GM23338 (cell line): Measurements from ENCODE around the gene MBD5. TPM values are rescaled to one million over a fixed set of nuclear protein-coding genes. Genes with fewer than 3 reads are reported as not detected.

ENCODE experiments used
- CREB1 ChIP-seq: fragments of 250-450 bp; sonication (Bioruptor Pico); IDR thresholded peaks from 2 replicates; pipeline ENCODE4 v1.5.0; 2020; ENCODE audit warnings: low read depth, mild to moderate bottlenecking, moderate library complexity
- EZH2 ChIP-seq: fragments of 200-600 bp; sonication (generic); IDR thresholded peaks from one replicate; pipeline ENCODE4 v1.8.0; 2017; ENCODE audit warnings: antibody characterized with exemption, mild to moderate bottlenecking, low read depth; ENCODE audit not compliant: unreplicated experiment
- JUNB ChIP-seq: IDR thresholded peaks from one replicate; pipeline ENCODE4 v1.6.1; 2016; ENCODE audit warnings: antibody characterized with exemption; ENCODE audit not compliant: unreplicated experiment
- POLR2AphosphoS5 ChIP-seq: IDR thresholded peaks from 2 replicates; pipeline ENCODE4 v1.6.1; 2016; ENCODE audit warnings: antibody characterized with exemption, low read depth
- STAT1 ChIP-seq: IDR thresholded peaks from one replicate; pipeline ENCODE4 v1.6.1; 2016; ENCODE audit warnings: antibody characterized with exemption; ENCODE audit not compliant: unreplicated experiment
- polyA plus RNA-seq: library from polyadenylated mRNA; unstranded; fragments of >200 nt; fragmentation: Nextera tagmentation; extraction: Ambion mirVana; gene quantifications from 2 replicates; pipeline ENCODE4 v1.2.1, GENCODE V29; 2016
- total RNA-seq: library from RNA; depleted of rRNA; stranded (reverse); fragments of >200 nt; shearing (Covaris generic); gene quantifications from 2 replicates; pipeline ENCODE4 v1.2.3, GENCODE V29; 2014
- TF ChIP-seq, protein P1 (sequence below): fragments of 250-450 bp; sonication (Bioruptor Pico); IDR thresholded peaks from 2 replicates; pipeline ENCODE4 v1.5.0; 2020; ENCODE audit warnings: mild to moderate bottlenecking, moderate library complexity
- TF ChIP-seq, protein P2 (sequence below): IDR thresholded peaks from 2 replicates; pipeline ENCODE4 v1.6.1; 2016; ENCODE audit warnings: antibody characterized with exemption
- TF ChIP-seq, protein P3 (sequence below): IDR thresholded peaks from one replicate; pipeline ENCODE4 v1.6.1; 2018; ENCODE audit warnings: antibody characterized with exemption; ENCODE audit not compliant: unreplicated experiment
- TF ChIP-seq, protein P4 (sequence below), 2 experiments: fragments of 200-600 bp in 1 of 2; sonication (generic) in 1 of 2; conservative IDR thresholded peaks; 2 replicates each; pipeline versions ENCODE4 v1.5.1 to v1.6.1; 2016 to 2017; ENCODE audit warnings: antibody characterized with exemption in 2 of 2, low read depth in 2 of 2, mild to moderate bottlenecking in 2 of 2, moderate library complexity in 1 of 2

Gene MBD5
- total and polyA plus RNA-seq, 2 experiments from 2014 or later: 16.2 to 23.1 TPM

DNA sequence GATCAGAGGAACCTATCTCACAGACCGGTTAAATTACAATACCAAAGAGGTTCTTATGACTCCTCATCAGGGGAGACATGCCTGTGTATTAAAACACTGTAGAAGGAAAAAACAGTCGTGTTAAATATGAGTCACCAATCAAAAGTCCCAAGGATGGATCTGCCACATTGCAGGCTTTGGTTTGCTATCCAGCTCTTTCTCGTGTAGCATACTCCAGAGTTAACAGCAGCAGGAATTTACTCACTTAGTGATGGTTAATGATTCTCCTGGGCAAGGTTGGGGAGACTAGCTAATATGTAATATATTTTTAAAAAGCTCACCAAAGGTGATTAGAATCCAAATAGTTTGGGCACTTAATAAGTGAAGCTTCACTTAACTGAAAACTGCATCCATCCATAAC is 109.7 kb downstream of the MBD5 start (continued):
- TF ChIP-seq, protein P1, sequence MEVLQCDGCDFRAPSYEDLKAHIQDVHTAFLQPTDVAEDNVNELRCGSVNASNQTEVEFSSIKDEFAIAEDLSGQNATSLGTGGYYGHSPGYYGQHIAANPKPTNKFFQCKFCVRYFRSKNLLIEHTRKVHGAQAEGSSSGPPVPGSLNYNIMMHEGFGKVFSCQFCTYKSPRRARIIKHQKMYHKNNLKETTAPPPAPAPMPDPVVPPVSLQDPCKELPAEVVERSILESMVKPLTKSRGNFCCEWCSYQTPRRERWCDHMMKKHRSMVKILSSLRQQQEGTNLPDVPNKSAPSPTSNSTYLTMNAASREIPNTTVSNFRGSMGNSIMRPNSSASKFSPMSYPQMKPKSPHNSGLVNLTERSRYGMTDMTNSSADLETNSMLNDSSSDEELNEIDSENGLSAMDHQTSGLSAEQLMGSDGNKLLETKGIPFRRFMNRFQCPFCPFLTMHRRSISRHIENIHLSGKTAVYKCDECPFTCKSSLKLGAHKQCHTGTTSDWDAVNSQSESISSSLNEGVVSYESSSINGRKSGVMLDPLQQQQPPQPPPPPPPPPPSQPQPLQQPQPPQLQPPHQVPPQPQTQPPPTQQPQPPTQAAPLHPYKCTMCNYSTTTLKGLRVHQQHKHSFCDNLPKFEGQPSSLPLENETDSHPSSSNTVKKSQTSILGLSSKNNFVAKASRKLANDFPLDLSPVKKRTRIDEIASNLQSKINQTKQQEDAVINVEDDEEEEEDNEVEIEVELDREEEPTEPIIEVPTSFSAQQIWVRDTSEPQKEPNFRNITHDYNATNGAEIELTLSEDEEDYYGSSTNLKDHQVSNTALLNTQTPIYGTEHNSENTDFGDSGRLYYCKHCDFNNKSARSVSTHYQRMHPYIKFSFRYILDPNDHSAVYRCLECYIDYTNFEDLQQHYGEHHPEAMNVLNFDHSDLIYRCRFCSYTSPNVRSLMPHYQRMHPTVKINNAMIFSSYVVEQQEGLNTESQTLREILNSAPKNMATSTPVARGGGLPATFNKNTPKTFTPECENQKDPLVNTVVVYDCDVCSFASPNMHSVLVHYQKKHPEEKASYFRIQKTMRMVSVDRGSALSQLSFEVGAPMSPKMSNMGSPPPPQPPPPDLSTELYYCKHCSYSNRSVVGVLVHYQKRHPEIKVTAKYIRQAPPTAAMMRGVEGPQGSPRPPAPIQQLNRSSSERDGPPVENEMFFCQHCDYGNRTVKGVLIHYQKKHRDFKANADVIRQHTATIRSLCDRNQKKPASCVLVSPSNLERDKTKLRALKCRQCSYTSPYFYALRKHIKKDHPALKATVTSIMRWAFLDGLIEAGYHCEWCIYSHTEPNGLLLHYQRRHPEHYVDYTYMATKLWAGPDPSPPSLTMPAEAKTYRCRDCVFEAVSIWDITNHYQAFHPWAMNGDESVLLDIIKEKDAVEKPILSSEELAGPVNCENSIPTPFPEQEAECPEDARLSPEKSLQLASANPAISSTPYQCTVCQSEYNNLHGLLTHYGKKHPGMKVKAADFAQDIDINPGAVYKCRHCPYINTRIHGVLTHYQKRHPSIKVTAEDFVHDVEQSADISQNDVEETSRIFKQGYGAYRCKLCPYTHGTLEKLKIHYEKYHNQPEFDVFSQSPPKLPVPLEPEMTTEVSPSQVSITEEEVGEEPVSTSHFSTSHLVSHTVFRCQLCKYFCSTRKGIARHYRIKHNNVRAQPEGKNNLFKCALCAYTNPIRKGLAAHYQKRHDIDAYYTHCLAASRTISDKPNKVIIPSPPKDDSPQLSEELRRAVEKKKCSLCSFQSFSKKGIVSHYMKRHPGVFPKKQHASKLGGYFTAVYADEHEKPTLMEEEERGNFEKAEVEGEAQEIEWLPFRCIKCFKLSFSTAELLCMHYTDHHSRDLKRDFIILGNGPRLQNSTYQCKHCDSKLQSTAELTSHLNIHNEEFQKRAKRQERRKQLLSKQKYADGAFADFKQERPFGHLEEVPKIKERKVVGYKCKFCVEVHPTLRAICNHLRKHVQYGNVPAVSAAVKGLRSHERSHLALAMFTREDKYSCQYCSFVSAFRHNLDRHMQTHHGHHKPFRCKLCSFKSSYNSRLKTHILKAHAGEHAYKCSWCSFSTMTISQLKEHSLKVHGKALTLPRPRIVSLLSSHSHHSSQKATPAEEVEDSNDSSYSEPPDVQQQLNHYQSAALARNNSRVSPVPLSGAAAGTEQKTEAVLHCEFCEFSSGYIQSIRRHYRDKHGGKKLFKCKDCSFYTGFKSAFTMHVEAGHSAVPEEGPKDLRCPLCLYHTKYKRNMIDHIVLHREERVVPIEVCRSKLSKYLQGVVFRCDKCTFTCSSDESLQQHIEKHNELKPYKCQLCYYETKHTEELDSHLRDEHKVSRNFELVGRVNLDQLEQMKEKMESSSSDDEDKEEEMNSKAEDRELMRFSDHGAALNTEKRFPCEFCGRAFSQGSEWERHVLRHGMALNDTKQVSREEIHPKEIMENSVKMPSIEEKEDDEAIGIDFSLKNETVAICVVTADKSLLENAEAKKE (CRISPR knock-in tag): no peak
- TF ChIP-seq STAT1 (no peak), JUNB (no peak), EZH2 (no peak), CREB1 (no peak), POLR2AphosphoS5 (no peak)
- TF ChIP-seq, protein P2, sequence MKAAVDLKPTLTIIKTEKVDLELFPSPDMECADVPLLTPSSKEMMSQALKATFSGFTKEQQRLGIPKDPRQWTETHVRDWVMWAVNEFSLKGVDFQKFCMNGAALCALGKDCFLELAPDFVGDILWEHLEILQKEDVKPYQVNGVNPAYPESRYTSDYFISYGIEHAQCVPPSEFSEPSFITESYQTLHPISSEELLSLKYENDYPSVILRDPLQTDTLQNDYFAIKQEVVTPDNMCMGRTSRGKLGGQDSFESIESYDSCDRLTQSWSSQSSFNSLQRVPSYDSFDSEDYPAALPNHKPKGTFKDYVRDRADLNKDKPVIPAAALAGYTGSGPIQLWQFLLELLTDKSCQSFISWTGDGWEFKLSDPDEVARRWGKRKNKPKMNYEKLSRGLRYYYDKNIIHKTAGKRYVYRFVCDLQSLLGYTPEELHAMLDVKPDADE: no peak
- TF ChIP-seq, protein P3, sequence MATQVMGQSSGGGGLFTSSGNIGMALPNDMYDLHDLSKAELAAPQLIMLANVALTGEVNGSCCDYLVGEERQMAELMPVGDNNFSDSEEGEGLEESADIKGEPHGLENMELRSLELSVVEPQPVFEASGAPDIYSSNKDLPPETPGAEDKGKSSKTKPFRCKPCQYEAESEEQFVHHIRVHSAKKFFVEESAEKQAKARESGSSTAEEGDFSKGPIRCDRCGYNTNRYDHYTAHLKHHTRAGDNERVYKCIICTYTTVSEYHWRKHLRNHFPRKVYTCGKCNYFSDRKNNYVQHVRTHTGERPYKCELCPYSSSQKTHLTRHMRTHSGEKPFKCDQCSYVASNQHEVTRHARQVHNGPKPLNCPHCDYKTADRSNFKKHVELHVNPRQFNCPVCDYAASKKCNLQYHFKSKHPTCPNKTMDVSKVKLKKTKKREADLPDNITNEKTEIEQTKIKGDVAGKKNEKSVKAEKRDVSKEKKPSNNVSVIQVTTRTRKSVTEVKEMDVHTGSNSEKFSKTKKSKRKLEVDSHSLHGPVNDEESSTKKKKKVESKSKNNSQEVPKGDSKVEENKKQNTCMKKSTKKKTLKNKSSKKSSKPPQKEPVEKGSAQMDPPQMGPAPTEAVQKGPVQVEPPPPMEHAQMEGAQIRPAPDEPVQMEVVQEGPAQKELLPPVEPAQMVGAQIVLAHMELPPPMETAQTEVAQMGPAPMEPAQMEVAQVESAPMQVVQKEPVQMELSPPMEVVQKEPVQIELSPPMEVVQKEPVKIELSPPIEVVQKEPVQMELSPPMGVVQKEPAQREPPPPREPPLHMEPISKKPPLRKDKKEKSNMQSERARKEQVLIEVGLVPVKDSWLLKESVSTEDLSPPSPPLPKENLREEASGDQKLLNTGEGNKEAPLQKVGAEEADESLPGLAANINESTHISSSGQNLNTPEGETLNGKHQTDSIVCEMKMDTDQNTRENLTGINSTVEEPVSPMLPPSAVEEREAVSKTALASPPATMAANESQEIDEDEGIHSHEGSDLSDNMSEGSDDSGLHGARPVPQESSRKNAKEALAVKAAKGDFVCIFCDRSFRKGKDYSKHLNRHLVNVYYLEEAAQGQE: no peak
- TF ChIP-seq, protein P4, sequence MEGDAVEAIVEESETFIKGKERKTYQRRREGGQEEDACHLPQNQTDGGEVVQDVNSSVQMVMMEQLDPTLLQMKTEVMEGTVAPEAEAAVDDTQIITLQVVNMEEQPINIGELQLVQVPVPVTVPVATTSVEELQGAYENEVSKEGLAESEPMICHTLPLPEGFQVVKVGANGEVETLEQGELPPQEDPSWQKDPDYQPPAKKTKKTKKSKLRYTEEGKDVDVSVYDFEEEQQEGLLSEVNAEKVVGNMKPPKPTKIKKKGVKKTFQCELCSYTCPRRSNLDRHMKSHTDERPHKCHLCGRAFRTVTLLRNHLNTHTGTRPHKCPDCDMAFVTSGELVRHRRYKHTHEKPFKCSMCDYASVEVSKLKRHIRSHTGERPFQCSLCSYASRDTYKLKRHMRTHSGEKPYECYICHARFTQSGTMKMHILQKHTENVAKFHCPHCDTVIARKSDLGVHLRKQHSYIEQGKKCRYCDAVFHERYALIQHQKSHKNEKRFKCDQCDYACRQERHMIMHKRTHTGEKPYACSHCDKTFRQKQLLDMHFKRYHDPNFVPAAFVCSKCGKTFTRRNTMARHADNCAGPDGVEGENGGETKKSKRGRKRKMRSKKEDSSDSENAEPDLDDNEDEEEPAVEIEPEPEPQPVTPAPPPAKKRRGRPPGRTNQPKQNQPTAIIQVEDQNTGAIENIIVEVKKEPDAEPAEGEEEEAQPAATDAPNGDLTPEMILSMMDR (conservative IDR thresholded peaks at IDR 0.05; ENCODE audit: low read depth in 2 of 2): no peak
